HG03460 (cell line): Measurements from ENCODE around the gene PP2D1.
A peak's percentile ranks its signal among the peaks of the same experiment; 100 is the strongest.
"Not testable (repeated sequence)": the region's sequence is repeated elsewhere in the genome, so short reads cannot be mapped to it uniquely, and the experiment has no call there.

ENCODE experiments used
- ATAC-seq: cut with Tn5 transposase; IDR thresholded peaks from one replicate; pipeline ENCODE4 v1.9.1; 2021; ENCODE audit not compliant: unreplicated experiment

Gene PP2D1

DNA sequence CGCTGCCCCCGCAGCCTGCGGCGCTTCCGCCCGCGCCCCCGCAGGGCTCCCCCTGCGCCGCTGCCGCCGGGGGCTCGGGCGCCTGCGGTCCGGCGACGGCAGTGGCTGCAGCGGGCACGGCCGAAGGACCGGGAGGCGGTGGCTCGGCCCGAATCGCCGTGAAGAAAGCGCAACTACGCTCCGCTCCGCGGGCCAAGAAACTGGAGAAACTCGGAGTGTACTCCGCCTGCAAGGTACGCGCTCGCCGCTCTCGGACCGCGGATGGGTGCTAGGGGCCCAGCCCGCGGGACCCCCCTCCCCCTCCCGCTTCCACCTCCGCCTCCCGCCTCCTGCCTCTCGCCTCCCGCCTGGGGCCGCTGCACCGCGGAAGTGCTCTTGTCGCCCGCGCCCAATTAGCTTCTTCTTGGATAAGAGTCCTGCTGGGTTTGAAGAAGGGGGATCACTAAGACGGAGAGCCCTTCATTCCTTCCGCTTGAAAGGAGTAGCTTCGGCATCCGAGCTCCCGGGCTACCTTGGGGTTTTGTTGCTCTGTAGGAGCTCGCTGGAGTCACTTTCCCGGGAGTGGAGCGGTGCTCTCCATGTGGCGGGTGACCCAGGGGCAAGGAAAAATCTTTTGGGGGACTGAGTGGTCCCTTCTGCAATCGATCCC, 28.6 kb upstream of the PP2D1 start:
- peak; percentile 35 for ATAC-seq

GRCh38 chr3:20039765-20040547, 27.9 kb upstream of the PP2D1 start, which contains the start of gene KAT2B:
Gene KAT2B, plus strand, starts transcription at chr3:20040446. Its CDS starts 32 bp downstream, at chr3:20040478.
- peak; percentile 50 for ATAC-seq

GRCh38 chr3:20039466-20039764, 27.4 kb upstream of the PP2D1 start:
- ATAC-seq = no peak

DNA sequence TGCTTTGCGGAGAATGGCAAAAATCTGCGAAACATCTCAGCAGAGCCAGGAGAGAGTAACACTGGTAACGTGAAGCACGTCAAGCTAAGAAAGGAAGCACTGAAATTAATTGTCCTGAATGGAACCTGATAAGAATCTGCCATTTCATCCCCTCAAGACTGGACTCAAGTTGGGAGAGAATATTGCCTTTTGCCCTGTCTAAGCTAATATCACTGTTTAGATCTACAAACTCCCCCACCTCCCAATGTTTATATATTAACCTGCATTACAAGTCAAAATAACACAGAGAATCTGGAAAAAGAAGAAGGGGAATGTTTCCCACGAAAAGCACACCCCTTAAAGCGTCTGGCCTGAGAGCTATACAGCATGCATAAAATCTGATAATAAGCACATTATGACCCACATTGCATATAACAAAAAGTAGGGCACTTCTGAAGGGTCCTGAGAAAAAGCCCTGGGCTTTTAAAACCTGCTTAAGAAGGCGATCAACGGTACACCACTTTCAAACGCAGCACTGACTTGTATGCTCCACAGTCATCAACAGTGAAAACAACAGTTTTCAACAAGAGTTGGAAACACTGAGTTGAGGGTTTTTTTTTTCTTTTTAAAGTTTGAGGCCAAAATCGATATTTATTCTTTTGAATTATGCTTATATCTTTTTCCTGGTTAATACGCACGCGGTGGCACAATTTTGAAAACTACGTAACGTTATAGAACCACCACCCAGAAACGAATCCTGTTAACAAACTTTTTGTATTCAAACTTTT, 26.8 kb upstream of the PP2D1 start:
- ATAC-seq = no peak

DNA sequence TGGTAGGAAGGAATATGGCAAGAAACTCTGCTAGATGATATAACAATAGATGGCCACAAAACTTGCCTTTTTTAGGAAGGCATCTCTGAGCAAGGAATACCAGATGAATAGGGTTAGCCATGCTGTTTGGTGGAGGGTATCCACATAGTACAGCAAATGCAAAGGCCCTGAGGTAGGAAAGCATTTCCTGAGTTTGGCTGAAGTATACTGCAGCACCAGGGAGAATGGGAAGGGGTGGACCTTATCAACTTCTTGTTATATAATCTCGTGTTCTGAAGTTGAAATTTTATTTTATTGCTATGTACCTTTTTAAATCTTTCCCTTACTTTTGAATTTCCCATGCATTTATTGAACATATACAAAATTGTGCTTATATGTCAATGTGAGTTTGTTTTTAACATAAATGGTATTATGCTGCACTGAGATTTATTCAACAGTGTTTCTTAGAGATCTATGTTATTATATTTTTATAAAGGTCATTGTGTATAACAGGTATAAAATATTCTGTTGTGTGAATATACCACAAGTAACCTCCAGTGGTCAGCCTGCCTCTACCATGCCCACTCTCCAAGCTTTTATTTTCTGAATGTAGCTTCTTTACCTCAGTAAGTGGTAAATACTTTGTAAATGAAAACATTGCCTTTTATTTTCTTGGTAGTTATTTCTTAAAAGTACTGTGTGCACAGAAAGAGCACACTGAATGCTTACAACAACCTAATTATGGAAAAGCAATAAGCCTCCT, 25.4 kb upstream of the PP2D1 start:
- no peak for ATAC-seq

- ATAC-seq = no peak
These were observed 23.0 kb upstream of the PP2D1 start for GRCh38 chr3:20035019-20035418.

DNA sequence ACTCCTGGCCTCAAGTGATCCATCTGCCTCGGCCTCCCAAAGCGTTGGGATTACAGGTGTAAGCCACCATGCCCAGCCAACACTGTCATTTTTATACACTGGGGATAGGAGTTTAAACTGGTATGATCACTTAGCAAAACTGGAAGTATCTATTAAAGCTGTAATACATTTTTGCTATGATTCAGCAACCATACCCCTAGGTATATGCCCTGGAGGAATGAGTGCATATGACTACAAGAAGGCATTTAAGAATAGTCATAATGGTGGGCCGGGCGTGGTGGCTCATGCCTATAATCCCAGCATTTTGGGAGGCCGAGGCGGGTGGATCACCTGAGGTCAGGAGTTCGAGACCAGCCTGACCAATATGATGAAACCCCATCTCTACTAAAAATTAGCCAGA, 19.9 kb upstream of the PP2D1 start:
- not testable (repeated sequence) for ATAC-seq

DNA sequence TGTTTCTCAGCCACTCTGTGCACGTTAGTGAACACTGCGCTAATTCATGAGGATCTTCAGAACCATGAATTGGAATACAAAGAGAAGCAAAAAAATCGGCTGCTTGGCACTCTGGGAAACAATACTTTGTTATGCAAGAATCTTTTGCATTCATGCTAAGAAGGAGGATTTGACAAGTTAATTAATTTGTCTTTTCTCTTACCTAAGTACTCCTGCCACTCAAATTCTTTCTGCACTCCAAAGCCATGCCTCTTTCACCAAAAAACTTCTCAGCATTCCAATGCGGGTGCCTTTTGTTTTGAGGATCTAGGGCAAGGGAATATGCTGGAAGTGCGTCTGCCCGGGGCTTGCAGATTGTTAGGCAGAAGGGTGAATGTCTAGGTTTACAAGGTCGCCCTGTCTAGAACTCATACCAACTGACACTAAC, 16.9 kb upstream of the PP2D1 start:
- ATAC-seq = no peak

GRCh38 chr3:20027136-20027535, 15.1 kb upstream of the PP2D1 start:
- no peak for ATAC-seq

DNA sequence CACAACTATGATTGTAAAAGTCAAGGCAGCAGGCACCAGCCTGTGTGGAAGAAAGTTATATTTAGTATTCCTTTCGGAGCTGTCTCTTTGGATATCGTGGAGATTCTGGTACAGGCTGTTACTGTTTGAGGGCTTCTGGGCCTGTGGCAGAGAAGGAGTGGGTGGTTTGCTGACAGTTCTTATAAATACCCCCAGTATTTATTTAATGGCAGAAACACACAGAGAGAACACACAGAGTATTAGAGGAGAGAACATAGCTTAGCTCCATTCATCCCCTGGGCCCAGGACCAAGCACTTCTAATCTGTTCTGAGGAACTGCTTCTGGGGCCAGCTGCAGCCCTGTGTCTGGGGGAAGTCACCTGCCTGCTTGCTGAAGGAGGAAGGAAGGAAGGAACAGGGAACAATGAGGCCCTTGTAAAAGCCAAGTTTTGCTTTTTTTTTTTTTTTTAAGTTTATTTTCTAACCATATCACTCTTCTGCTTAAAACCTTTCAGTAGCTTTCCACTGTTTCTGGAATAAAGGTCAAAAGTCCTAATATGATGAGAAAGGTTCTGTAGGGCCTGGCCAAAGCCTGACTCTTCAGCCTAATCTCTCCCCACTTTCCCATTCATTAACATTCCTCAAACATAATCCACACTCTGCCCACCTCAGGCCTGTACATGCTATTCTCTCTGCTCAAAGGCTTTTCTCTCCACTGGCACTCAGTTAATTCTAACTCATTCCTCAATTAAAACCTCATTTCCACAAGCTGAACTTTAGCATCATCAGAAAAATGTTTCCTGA, 11.8 kb upstream of the PP2D1 start:
- no peak for ATAC-seq

DNA sequence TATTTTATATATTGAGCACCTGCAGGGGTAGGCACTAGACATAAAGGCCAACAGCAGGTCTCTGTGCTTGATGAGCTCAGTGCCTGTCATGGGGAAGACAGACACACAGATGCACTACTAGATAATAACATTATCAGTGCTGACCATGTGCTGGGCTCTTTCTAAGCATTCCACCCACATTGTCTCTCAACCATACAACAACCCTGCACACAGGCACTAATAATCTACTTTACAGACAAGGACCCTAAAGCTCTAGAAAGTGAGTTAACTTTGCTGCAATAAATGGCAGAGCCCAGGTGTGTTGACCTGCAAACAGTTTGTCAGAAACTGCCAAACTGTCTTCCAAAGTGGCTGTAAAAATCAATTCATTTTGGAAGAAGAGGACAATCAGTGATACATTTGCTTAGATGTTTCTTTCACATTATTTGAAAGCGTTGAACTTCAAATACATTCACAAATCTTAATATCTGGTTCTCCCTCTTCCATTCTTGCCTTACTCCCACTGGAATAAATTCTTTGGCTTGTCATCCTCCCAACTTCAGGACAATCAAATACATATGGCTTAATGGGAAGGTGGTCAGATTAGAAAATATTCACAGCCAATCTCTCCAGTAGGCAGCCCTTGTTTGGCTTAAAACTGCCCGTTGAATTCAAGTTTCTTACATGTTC, 11.0 kb upstream of the PP2D1 start:
- ATAC-seq = no peak

- ATAC-seq = not testable (repeated sequence)
These were observed 4.0 kb upstream of the PP2D1 start for GRCh38 chr3:20016076-20016475.

GRCh38 chr3:20015525-20015924, 3.5 kb upstream of the PP2D1 start:
- ATAC-seq = no peak

- no peak for ATAC-seq
These were observed 1.3 kb upstream of the PP2D1 start for GRCh38 chr3:20013396-20013795.

DNA sequence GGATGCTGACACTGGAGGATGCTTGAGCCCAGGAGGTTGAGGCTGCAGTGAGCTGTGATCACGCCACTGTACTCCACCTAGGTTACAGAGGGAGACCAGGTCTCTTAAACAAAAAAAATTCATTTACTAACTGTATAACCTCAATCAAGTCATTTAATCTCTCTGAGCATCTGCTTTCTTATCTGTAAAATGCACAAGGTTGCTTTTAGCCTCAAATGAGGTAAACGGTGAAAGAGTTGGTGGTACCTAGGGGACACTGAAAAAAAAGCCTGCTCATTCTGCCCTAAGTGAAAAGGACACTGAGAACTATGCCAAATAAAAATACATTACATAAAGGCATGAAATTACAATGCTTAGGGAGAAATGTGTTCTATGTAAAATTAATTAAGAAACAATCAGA, 3.4 kb downstream of the PP2D1 start:
- no peak for ATAC-seq

DNA sequence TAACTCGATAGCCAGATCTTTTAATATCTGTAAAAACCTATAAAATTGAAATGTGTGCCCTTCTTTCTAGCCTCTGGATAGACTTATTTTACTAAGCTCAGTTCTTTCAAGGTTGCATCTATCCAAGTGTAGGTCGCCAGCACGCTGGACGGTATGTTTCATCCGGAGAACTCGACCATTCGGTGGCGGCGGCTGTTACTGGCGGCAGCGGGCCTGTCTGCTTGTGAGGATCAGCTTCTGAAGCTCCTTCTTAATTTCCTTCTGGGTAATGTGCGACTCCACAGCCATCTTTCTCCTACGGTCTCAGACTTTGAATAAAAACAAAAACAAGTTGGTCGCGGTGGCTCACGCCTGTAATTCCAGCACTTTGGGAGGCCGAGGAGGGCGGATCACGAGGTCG, 4.1 kb downstream of the PP2D1 start:
- no peak for ATAC-seq

- ATAC-seq = no peak
These were observed 10.1 kb downstream of the PP2D1 start for GRCh38 chr3:20001932-20002331.

DNA sequence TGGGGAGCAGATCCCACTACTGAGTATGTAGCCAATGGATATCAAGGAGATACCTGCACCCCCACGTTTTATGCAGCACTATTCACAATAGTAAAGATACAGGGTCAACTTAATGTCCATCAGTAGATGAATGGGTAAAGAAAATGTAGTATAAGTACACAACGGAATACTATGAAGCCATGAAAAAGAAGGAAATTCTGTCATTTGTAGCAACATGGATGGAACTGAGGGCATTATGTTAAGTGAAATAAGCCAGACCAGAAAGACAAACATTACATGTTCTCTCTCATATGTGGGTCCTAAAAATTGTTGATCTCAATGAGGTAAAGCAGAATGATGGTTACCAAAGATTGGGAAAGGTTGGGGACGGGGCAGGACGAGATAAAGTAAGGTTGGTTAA, 14.6 kb downstream of the PP2D1 start:
- no peak for ATAC-seq

DNA sequence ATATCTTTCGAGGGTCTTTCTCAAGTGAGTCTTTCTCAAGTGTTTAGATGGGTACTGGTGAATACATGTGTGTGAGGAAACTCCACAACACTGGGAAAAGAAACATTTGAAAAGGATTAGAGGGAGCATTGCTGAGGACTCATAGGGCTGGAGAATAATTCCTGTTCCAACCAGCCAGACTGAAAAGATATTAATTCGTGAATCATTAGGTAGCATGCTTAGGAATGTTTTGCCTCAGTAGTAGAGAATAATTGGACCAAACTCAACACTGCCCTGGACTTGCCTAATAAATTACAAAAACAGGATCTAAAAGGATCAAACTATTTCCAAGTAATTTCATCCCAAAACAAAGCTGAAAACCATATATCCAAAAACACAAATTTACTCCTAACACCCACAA, 17.3 kb downstream of the PP2D1 start:
- ATAC-seq = no peak

GRCh38 chr3:19988904-19989303, 23.2 kb downstream of the PP2D1 start:
- ATAC-seq = not testable (repeated sequence)
